HG02623 (cell line): Measurements from ENCODE around the gene ZFHX3.

Experiments used
- ATAC-seq: cut with Tn5 transposase; IDR thresholded peaks from one replicate; pipeline ENCODE4 v1.9.1; 2021; ENCODE audit warnings: moderate library complexity; ENCODE audit not compliant: unreplicated experiment

ZFHX3 gene

GRCh38 chr16:72837846-72838585, 209.9 kb downstream of the ZFHX3 start:
- ATAC-seq: no peak

GRCh38 chr16:72836985-72837384, 210.9 kb downstream of the ZFHX3 start:
- ATAC-seq: no peak

GRCh38 chr16:72836181-72836580, 211.7 kb downstream of the ZFHX3 start:
- no peak for ATAC-seq

GRCh38 chr16:72835086-72835485, 212.8 kb downstream of the ZFHX3 start:
- no peak for ATAC-seq

- ATAC-seq: no peak
Observed at GRCh38 chr16:72834499-72834898, 213.4 kb downstream of the ZFHX3 start.

- ATAC-seq: no peak
Observed at GRCh38 chr16:72833969-72834368, 214.0 kb downstream of the ZFHX3 start.

GRCh38 chr16:72833482-72833881, 214.4 kb downstream of the ZFHX3 start:
- ATAC-seq: no peak

GRCh38 chr16:72832621-72833248, 215.2 kb downstream of the ZFHX3 start:
- peak; percentile 63 for ATAC-seq

GRCh38 chr16:72829846-72830775, 217.8 kb downstream of the ZFHX3 start:
- no peak for ATAC-seq

GRCh38 chr16:72827866-72828265, 220.1 kb downstream of the ZFHX3 start:
- ATAC-seq: no peak

GRCh38 chr16:72825912-72826621, 221.9 kb downstream of the ZFHX3 start:
- no peak for ATAC-seq

- ATAC-seq: no peak
Observed at GRCh38 chr16:72824761-72825160, 223.2 kb downstream of the ZFHX3 start.

- no peak for ATAC-seq
Observed at GRCh38 chr16:72824027-72824426, 223.9 kb downstream of the ZFHX3 start.

GRCh38 chr16:72821185-72821950, 226.6 kb downstream of the ZFHX3 start:
- ATAC-seq: no peak

GRCh38 chr16:72819345-72819744, 228.6 kb downstream of the ZFHX3 start:
- no peak for ATAC-seq

- no peak for ATAC-seq
Observed at GRCh38 chr16:72818236-72818845, 229.6 kb downstream of the ZFHX3 start.

- peak; percentile 62 for ATAC-seq
Observed at GRCh38 chr16:72815348-72816318, 232.3 kb downstream of the ZFHX3 start.

GRCh38 chr16:72814226-72814625, 233.7 kb downstream of the ZFHX3 start:
- no peak for ATAC-seq

GRCh38 chr16:72812672-72813071, 235.3 kb downstream of the ZFHX3 start:
- ATAC-seq: no peak
